Endodermal cell (in vitro differentiated cells): Measurements from ENCODE around the gene CFAP74. TPM values are rescaled to one million over a fixed set of nuclear protein-coding genes. Genes with fewer than 3 reads are reported as not detected.

Experiments used
- DNase-seq: peaks from one replicate; pipeline ENCODE4 v3.0.0-alpha.2; 2017
- H3K27ac ChIP-seq: 2 replicates; pipeline ENCODE4 v1.5.1; 2013; ENCODE audit warnings: mild to moderate bottlenecking, low read depth, low read length, moderate library complexity
- H3K27me3 ChIP-seq: 2 replicates; pipeline ENCODE4 v1.6.1; 2013; ENCODE audit warnings: mild to moderate bottlenecking, low read length, moderate library complexity; ENCODE audit not compliant: insufficient read depth, control insufficient read depth, poor library complexity, severe bottlenecking
- H3K36me3 ChIP-seq: 2 replicates; pipeline ENCODE4 v1.7.0; 2013; ENCODE audit warnings: mild to moderate bottlenecking, low read length, moderate library complexity; ENCODE audit not compliant: control insufficient read depth, insufficient read depth
- H3K4me1 ChIP-seq: one replicate; pipeline ENCODE4 v1.7.0; 2013; ENCODE audit warnings: low read length; ENCODE audit not compliant: control insufficient read depth, insufficient read depth
- H3K4me3 ChIP-seq: 2 replicates; pipeline ENCODE4 v1.5.1; 2013; ENCODE audit warnings: mild to moderate bottlenecking, low read length, moderate library complexity
- H3K9ac ChIP-seq: 2 replicates; pipeline ENCODE4 v1.6.1; 2013; ENCODE audit warnings: mild to moderate bottlenecking, low read length, moderate library complexity; ENCODE audit not compliant: poor library complexity, severe bottlenecking; ENCODE audit errors: extremely low read depth
- H3K9me3 ChIP-seq: 2 replicates; pipeline ENCODE4 v1.6.1; 2013; ENCODE audit warnings: mild to moderate bottlenecking, low read length, moderate library complexity; ENCODE audit not compliant: control insufficient read depth
- H3K27ac Mint-ChIP-seq: 2 replicates; pipeline ENCODE4 v1.8.0; 2020; ENCODE audit warnings: mixed read lengths
- H3K27me3 Mint-ChIP-seq: 2 replicates; pipeline ENCODE4 v1.8.0; 2021; ENCODE audit warnings: mild to moderate bottlenecking, mixed read lengths; ENCODE audit not compliant: insufficient read depth
- H3K36me3 Mint-ChIP-seq: 2 replicates; pipeline ENCODE4 v1.8.0; 2020; ENCODE audit warnings: low read depth, mixed read lengths
- H3K4me1 Mint-ChIP-seq: 2 replicates; pipeline ENCODE4 v1.8.0; 2020; ENCODE audit warnings: mixed read lengths
- H3K4me3 Mint-ChIP-seq: 2 replicates; pipeline ENCODE4 v1.8.0; 2020; ENCODE audit warnings: mild to moderate bottlenecking, moderate library complexity, mixed read lengths
- H3K9me3 Mint-ChIP-seq: 2 replicates; pipeline ENCODE4 v1.8.0; 2020; ENCODE audit warnings: mild to moderate bottlenecking, mixed read lengths
- WGBS, 2 experiments: methylation state at CpG; one replicate each; pipeline versions ENCODE4 v1.1.5 to v1.1.7; 2013; ENCODE audit warnings: missing lambda C conversion rate in 2 of 2, mixed read lengths in 1 of 2; ENCODE audit not compliant: insufficient coverage in 1 of 2, insufficient read length in 1 of 2; 5-methylcytosine and 5-hydroxymethylcytosine counted together
- total RNA-seq, 2 donors: library from RNA; stranded (reverse); fragmentation: NEBNext Ultra II Directional in 1 of 2; extraction: Animal tissue kit (Norgen Biotek cat#: 25700) in 1 of 2; gene quantifications; 2 replicates in 1 of 2; 3 replicates in 1 of 2; pipeline ENCODE4 v1.2.1, GENCODE V29; 2021
- TF ChIP-seq, protein P1 (sequence below): fragments of 200-600 bp; sonication (generic); conservative IDR thresholded peaks from 2 replicates; pipeline ENCODE4 v1.5.0; 2021; ENCODE audit warnings: antibody characterized with exemption, mild to moderate bottlenecking

CFAP74 gene
- total RNA-seq, 2 donors from 2014 or later = 0.58 to 0.75 TPM

DNA sequence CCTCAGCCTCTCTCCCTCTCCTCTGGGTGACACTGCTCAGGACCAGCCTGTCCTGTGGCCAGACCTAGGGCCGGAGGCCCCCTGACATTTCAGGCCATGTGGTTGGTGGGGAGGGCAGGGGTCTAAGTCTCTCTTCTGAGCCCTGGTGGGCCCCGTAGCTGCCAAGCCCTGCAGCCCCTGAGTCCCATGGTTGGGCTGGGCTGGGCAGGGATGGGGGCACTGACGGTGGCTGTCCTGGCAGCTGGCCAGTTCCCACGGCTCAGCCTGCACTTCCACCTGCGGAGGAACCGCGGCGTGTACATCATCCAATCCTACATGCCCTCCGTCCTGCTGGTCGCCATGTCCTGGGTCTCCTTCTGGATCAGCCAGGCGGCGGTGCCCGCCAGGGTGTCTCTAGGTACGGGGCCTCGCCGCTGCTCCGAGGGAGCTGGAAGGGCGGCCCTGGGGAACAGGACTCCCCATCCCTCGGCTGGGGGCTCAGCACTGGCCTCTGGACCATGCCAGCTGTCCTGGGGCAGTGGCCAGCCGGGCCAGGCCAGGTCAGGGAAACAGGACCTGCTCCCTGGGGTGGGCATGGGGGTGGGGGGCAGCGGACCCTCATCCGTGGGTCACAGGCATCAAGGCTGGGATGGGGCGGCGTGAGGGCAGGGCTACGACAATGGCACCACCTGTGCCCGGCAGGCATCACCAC lies 25.4 kb upstream of the CFAP74 start:
- no peak overlapping the region for H3K9ac ChIP-seq
- H3K4me1 ChIP-seq = no peaks in the 10 kb centered on the region
- H3K27me3 Mint-ChIP-seq = no peaks in the 10 kb centered on the region
- no peak overlapping the region for H3K27ac Mint-ChIP-seq
- H3K27ac ChIP-seq = no peak overlapping the region
- 91 to 96% methylated on average over 19 to 26 of the region's 26 CpGs for WGBS, 2 experiments
- H3K4me3 Mint-ChIP-seq = no peak overlapping the region
- no peaks in the 10 kb centered on the region for H3K36me3 ChIP-seq
- no peaks in the 10 kb centered on the region for H3K4me1 Mint-ChIP-seq
- no peaks in the 10 kb centered on the region for H3K9me3 Mint-ChIP-seq
- no peaks in the 10 kb centered on the region for H3K9me3 ChIP-seq
- TF ChIP-seq, protein P1, sequence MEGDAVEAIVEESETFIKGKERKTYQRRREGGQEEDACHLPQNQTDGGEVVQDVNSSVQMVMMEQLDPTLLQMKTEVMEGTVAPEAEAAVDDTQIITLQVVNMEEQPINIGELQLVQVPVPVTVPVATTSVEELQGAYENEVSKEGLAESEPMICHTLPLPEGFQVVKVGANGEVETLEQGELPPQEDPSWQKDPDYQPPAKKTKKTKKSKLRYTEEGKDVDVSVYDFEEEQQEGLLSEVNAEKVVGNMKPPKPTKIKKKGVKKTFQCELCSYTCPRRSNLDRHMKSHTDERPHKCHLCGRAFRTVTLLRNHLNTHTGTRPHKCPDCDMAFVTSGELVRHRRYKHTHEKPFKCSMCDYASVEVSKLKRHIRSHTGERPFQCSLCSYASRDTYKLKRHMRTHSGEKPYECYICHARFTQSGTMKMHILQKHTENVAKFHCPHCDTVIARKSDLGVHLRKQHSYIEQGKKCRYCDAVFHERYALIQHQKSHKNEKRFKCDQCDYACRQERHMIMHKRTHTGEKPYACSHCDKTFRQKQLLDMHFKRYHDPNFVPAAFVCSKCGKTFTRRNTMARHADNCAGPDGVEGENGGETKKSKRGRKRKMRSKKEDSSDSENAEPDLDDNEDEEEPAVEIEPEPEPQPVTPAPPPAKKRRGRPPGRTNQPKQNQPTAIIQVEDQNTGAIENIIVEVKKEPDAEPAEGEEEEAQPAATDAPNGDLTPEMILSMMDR = no peak
- H3K4me3 ChIP-seq = no peak overlapping the region
- no peaks in the 10 kb centered on the region for H3K27me3 ChIP-seq
- H3K36me3 Mint-ChIP-seq = no peaks in the 10 kb centered on the region
- DNase-seq = no peak

- no peak overlapping the region for H3K9ac ChIP-seq
- H3K36me3 Mint-ChIP-seq = no peaks in the 10 kb centered on the region
- no peaks in the 10 kb centered on the region for H3K36me3 ChIP-seq
- TF ChIP-seq, protein P1 = no peak
- H3K27me3 Mint-ChIP-seq = no peaks in the 10 kb centered on the region
- no peak overlapping the region for H3K27ac Mint-ChIP-seq
- no peak for DNase-seq
- H3K4me3 ChIP-seq = no peak overlapping the region
- H3K4me1 ChIP-seq = no peaks in the 10 kb centered on the region
- H3K27ac ChIP-seq = no peak overlapping the region
- 92 to 93% methylated on average over 43 to 46 of the region's 46 CpGs for WGBS, 2 experiments
- no peaks in the 10 kb centered on the region for H3K27me3 ChIP-seq
- H3K9me3 Mint-ChIP-seq = no peaks in the 10 kb centered on the region
- no peaks in the 10 kb centered on the region for H3K9me3 ChIP-seq
- H3K4me3 Mint-ChIP-seq = no peak overlapping the region
- H3K4me1 Mint-ChIP-seq = no peaks in the 10 kb centered on the region
Measured at GRCh38 chr1:2027961-2028583, 24.5 kb upstream of the CFAP74 start.

DNA sequence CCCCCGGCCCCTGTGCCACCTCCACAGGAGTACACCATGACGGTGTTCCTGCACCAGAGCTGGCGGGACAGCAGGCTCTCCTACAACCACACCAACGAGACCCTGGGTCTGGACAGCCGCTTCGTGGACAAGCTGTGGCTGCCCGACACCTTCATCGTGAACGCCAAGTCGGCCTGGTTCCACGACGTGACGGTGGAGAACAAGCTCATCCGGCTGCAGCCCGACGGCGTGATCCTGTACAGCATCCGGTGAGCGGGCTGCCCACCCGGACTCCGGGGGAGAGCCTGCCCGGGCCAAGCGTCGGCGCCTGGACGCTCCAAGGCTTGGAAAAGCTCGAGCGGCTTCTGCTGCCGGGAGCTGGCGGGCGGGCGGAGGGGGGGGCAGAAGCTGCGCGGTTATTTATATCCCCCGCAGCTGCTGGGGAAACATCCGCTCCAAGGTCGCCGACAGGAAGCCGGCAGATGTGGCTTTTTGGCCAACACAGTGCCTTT lies 21.9 kb upstream of the CFAP74 start:
- no peak overlapping the region for H3K9ac ChIP-seq
- Mint-ChIP-seq H3K4me1 (no peaks in the 10 kb centered on the region), H3K4me3 (no peak overlapping the region), H3K27ac (no peak overlapping the region), H3K27me3 (peaks cover 12% of the 10 kb centered on the region), H3K9me3 (no peaks in the 10 kb centered on the region), H3K36me3 (no peaks in the 10 kb centered on the region)
- no peaks in the 10 kb centered on the region for H3K9me3 ChIP-seq
- WGBS, 2 experiments = 92 to 97% methylated on average over 23 to 39 of the region's 39 CpGs
- peaks cover 10% of the 10 kb centered on the region for H3K27me3 ChIP-seq
- no peaks in the 10 kb centered on the region for H3K4me1 ChIP-seq
- H3K27ac ChIP-seq = no peak overlapping the region
- H3K4me3 ChIP-seq = no peak overlapping the region
- no peaks in the 10 kb centered on the region for H3K36me3 ChIP-seq
- no peak for DNase-seq
- TF ChIP-seq, protein P1 = no peak
